ENCODE data around the gene BATF3.

DNA sequence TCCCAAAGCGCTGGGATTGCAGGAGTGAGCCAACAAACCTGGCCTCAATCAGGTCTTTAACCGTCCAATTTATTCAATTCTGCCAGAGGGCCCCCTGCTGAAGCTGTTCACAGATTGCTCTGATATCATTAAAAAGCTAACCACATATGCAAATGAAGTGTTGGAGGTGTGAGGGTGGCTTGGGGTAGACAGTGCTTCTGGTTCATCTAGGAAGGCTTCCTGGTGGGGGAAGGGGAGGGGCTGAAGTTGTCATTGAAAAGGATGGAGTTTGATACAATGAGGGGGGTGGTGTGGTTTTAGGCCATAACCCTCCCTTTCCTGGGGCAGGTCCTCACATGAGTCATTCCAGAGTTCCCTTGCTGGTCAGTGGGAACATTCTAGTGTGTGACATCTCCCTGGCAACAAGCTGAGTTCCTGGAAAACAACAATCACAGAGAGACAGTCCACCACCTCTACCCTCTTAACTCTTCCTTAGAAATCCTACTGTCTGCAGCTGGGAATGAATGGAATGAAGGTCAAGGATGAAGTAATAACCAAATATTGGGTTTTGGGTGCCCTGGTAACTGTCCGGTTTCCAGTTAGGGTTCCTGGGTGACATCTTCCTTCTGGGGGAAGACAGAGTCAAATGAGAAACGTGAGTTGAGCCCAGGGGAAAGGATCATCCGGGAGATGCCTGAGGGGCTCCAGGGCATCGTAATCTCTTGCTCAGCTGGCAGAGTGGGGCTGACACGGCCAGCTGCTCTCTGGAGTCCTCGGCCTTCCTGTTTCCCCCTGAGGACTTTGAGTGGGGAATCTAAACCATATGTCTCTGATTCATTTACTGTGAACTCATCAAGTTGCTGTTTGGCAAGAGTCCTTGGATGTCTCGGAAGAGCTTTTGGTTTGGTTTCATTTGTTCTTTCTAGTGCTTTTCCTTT is 32.2 kb downstream of the BATF3 start:
- TF ChIP-seq, protein P1, sequence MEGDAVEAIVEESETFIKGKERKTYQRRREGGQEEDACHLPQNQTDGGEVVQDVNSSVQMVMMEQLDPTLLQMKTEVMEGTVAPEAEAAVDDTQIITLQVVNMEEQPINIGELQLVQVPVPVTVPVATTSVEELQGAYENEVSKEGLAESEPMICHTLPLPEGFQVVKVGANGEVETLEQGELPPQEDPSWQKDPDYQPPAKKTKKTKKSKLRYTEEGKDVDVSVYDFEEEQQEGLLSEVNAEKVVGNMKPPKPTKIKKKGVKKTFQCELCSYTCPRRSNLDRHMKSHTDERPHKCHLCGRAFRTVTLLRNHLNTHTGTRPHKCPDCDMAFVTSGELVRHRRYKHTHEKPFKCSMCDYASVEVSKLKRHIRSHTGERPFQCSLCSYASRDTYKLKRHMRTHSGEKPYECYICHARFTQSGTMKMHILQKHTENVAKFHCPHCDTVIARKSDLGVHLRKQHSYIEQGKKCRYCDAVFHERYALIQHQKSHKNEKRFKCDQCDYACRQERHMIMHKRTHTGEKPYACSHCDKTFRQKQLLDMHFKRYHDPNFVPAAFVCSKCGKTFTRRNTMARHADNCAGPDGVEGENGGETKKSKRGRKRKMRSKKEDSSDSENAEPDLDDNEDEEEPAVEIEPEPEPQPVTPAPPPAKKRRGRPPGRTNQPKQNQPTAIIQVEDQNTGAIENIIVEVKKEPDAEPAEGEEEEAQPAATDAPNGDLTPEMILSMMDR (IDR thresholded peaks at IDR 0.05; ENCODE audit: borderline replicate concordance, extremely low read depth, low read length, poor library complexity, severe bottlenecking), result no peak
- TF ChIP-seq EZH2 (IDR thresholded peaks at IDR 0.05; ENCODE audit: borderline replicate concordance, low read depth, low read length, severe bottlenecking), result no peak

Measured in DND-41 (cell line).